ENCODE data around the gene RAP2B.
A peak's percentile ranks its signal among the peaks of the same experiment; 100 is the strongest.
"Not testable (repeated sequence)": the region's sequence is repeated elsewhere in the genome, so short reads cannot be mapped to it uniquely, and the experiment has no call there.

RAP2B gene

DNA sequence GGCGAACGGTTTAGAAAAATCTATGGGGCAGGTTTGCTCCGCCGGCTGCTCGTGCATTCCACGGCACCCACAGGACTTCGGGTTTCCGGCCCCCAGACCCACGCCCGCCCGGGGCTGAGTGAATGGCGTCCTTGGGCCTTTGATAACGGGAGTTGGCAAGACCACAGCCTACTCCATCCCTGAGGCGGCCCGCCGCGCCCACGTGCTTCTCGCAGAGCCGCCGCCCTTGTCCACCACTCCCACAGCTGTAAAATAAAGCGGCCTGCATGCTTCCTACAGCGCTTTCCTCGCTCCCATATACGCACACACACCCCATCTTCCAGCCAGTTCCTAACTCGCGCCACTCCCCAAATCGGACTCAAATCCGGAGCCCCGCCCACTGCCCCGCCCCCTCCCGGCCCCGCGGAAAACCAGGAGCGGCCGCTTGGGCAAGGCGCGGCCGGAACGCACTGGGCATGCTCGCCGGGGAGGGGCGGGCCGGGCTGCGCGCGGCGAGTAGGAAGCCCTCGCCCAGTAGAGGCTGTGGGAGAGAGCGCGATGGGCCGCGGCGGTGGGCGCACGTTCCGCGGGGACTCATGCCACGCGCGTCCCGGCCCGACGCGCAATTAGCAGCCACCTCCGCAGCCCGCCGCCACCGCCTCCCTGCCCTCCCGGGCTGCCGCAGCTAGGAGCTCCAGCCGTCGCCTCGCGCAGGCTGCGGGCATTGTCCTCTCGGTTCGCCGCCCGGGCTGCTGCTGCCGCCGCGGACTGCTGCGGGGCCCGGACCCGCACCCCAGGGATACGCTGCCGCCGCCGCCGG, at the start of gene RAP2B:
Gene RAP2B, plus strand, starts transcription at position 513 of the 799 bp plus-strand sequence. CDS start 468 bp downstream, outside the sequence.
- peak; percentile 96 for DNase-seq (ENCODE audit: low spot score)

- no peak for DNase-seq (ENCODE audit: low spot score)
These were observed 48.5 kb upstream of the RAP2B start for GRCh38 chr3:153113541-153113940.

DNA sequence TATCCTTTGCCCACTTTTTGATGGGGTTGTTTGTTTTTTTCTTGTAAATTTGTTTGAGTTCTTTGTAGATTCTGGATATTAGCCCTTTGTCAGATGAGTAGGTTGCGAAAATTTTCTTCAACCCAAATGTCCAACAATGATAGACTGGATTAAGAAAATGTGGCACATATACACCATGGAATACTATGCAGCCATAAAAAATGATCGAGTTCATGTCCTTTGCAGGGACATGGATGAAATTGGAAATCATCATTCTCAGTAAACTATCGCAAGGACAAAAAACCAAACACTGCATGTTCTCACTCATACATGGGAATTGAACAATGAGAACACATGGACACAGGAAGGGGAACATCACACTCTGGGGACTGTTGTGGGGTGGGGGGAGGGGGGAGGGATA, 47.8 kb upstream of the RAP2B start:
- DNase-seq (ENCODE audit: low spot score), result not testable (repeated sequence)

DNA sequence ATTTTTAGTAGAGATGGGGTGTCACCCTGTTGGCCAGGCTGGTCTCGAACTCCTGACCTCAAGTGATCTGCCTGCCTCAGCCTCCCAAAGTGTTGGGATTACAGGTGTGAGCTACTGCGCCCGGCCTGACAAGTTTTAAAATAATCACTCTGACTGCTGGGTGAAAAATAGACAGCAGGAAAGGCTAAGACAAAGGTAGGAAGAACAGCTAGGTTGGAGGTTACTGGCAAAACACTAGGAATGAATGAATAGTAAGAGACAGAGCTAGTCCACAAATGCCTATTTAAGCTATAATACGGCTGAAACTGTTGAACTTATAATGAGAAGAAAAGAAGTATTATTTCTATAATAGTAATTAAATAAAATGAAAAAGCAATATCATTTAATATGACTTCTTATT, 46.7 kb upstream of the RAP2B start:
- DNase-seq (ENCODE audit: low spot score), result no peak

DNA sequence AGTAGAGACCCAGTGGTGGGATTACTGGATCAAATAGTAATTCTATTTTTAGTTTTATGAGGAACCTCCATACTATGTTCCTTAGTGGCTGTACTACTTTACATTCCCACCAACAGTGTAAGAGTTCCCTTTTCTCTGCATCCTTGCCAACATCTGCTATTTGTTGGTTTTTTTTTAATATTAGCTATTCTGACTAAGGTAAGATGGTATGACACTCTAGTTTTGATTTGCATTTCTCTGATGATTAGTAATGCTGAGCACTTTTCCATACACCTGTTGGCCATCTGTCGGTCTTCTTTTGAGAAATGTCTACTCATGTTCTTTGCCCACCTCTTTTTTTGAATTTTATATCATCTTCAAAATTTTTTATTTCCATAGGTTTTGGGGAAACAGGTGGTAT, 34.2 kb upstream of the RAP2B start:
- no peak for DNase-seq (ENCODE audit: low spot score)

GRCh38 chr3:153129426-153129825, 32.6 kb upstream of the RAP2B start:
- no peak for DNase-seq (ENCODE audit: low spot score)

GRCh38 chr3:153129866-153130265, 32.2 kb upstream of the RAP2B start:
- no peak for DNase-seq (ENCODE audit: low spot score)

- DNase-seq (ENCODE audit: low spot score), result no peak
These were observed 31.6 kb upstream of the RAP2B start for GRCh38 chr3:153130312-153130977.

- DNase-seq (ENCODE audit: low spot score), result no peak
These were observed 24.4 kb upstream of the RAP2B start for GRCh38 chr3:153137626-153138025.

DNA sequence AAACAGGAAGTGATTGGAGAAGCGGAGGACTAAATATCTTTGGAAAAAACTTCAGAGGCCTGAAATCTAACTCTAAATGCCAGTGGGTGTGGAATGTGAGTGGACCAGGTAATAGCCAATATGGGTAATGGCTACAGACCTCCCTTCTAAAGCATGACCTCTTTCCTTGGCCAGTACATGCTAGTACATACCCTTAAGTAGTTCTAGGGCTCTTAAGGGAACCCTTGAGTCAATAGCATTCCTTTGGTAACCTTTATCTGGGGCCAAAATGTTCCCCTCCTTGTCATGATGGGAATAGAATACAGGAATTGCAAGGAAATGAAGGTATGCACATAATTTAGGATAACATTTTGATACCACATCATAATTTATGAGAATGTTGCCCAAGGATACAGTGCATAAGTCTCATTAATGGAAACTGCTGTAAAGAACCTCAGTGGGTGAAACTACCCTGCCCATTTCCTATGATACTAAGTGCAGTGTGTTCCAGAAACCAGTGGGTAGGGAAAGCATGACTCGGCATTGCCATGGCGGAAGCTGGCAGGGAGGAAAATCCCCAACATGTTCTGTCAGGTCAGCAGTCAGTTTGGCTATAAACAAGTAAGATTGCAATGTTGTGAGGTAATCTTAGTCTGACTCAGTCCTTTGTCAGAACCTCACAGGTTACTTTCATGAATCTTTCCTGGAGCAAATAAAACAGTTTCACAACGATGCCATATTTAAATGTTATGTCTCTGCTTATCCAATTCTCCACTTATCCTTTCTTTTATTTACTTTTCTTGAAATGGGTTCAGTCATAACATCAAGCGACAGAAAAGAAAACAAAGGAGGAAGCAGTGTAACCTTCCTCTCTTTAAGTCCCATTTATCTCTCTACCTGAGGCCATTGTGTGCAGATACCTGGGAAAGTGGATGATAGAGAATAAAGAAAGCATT, 23.5 kb upstream of the RAP2B start:
- no peak for DNase-seq (ENCODE audit: low spot score)

GRCh38 chr3:153142961-153143360, 19.1 kb upstream of the RAP2B start:
- DNase-seq (ENCODE audit: low spot score), result no peak

GRCh38 chr3:153144071-153144470, 18.0 kb upstream of the RAP2B start:
- DNase-seq (ENCODE audit: low spot score), result no peak

- DNase-seq (ENCODE audit: low spot score), result no peak
These were observed 17.2 kb upstream of the RAP2B start for GRCh38 chr3:153144779-153145178.

GRCh38 chr3:153145454-153145853, 16.6 kb upstream of the RAP2B start:
- DNase-seq (ENCODE audit: low spot score), result no peak

GRCh38 chr3:153146191-153147053, 15.6 kb upstream of the RAP2B start:
- DNase-seq (ENCODE audit: low spot score), result no peak

- DNase-seq (ENCODE audit: low spot score), result no peak
These were observed 11.0 kb upstream of the RAP2B start for GRCh38 chr3:153150991-153151390.

GRCh38 chr3:153155786-153156185, 6.2 kb upstream of the RAP2B start:
- not testable (repeated sequence) for DNase-seq (ENCODE audit: low spot score)

DNA sequence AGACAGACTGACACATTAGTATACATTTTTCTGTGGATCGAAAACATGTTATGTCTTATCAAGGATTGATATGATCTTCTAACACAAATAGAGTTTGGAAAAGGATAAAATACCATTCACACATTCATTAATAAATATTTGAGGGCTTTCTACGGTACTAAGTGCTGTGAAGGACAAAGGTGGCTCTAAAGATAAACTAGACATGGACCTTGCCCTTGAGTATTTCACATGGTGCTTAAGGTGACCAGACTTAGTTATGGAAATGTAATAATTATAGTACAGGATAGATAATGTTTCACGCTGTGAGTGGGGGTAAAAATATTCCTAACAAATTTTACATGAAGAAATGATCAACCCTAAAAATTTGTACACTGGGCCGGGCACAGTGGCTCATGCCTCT, 3.8 kb upstream of the RAP2B start:
- DNase-seq (ENCODE audit: low spot score), result no peak

GRCh38 chr3:153158961-153159735, 2.9 kb upstream of the RAP2B start:
- no peak for DNase-seq (ENCODE audit: low spot score)

DNA sequence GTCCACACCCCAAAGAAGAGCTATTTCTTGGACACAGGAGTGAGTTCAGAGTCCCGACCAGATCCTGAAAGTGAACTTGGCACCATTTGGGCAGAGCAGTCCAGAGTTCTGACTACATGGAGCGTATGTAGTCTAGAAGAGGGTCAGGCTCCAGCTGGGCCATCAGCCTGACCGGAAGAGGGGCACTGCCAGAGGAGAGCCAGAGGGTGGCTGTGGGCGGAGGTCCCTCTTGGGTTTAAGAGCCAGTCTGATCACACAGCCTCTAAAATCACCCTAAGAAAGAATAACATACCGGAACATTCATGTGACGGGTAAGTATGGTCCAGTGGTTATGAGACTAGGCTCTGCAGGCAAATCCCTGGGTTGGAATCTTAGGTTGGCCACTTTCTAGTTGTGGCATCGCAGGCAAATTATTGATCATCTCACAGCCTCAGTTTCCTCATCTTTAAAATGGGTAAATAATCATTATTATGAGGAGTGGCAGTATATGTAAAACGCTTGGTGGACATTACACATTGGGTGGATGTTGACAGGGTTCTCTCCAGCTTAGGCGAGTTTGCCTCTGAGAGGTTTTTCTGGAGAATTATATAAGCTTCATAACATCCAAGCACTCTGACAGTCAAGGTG, 2.1 kb upstream of the RAP2B start:
- no peak for DNase-seq (ENCODE audit: low spot score)

All from germinal center (tissue), 1 donor.